ENCODE data around the gene RILPL2. TPM values are rescaled to one million over a fixed set of nuclear protein-coding genes. Genes with fewer than 3 reads are reported as not detected.
"Not testable (repeated sequence)": the region's sequence is repeated elsewhere in the genome, so short reads cannot be mapped to it uniquely, and the experiment has no call there.

Gene RILPL2
- polyA plus RNA-seq, 3 donors: 19.3 to 25.1 (median 21.0) TPM

DNA sequence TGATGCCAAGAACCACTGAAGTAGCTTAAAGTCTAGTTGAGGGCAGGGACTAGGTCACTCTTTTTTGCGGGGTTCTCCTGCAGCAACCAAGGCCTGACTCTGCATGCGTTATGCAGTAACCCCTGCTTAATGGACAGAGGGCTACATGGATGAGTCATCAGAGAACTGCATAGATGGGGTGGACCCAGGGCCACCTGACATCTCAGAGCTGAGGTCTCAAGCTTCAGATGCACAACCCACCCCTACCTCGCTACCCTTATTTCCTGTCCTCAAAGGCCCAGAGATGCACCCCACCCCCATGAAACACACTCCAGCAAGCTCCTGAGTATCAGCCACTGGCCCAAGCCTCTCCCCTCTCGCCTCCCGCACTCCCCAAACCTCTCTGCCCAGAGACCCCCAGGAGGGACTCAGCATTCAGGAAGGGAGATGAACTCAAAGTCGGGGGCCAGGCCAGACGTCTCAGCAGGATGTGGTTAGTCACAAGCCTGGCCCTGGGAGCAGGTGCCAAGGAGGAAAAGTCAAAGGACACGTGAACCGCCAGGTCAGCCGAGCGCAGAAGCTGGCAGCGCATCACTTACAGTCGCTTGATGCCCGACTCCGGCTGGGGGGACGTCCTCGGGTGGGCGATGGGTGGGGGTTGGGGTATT, 47.2 kb upstream of the RILPL2 start:
- H3K4me1 ChIP-seq (ENCODE audit: control insufficient read depth in 1 of 2, insufficient read depth in 2 of 2, low read length in 2 of 2): no peaks in the 10 kb centered on the region
- H3K27me3 ChIP-seq (ENCODE audit: control insufficient read depth in 2 of 2, insufficient read depth in 2 of 2, low read length in 2 of 2): no peaks in the 10 kb centered on the region
- no peak overlapping the region for H3K4me3 ChIP-seq (replicated peaks in 1 of 3; ENCODE audit: low read depth in 2 of 3, low read length in 3 of 3)
- no peaks in the 10 kb centered on the region for H3K36me3 ChIP-seq (replicated peaks in 1 of 2; ENCODE audit: control insufficient read depth in 1 of 2, insufficient read depth in 2 of 2, low read length in 2 of 2)
- 35% methylated on average over 12 of the region's 18 CpGs for WGBS (ENCODE audit: insufficient coverage)
- no peaks in the 10 kb centered on the region for H3K9me3 Mint-ChIP-seq
- no peaks in the 10 kb centered on the region for H3K9me3 ChIP-seq (replicated peaks in 1 of 2; ENCODE audit: control insufficient read depth in 1 of 2, insufficient read depth in 1 of 2, low read length in 2 of 2)
- intact Hi-C loops (cut with micrococcal nuclease): loop anchor here in 1 of 2 donors (5.0 kb wide), 1 partner anchor 84 kb away; no protein-coding TSS in a partner anchor
- H2AFZ ChIP-seq (ENCODE audit: insufficient read depth, low read depth, low read length, poor library complexity, severe bottlenecking): no peak overlapping the region
- no peak for TF ChIP-seq CTCF (IDR thresholded peaks at IDR 0.05)
- H3K27ac Mint-ChIP-seq: no peak overlapping the region
- H3K27ac ChIP-seq (ENCODE audit: low read depth in 1 of 2, low read length in 2 of 2): no peak overlapping the region
- peaks cover 7% of the 10 kb centered on the region for H3K4me1 Mint-ChIP-seq
- no peak for DNase-seq
- H3K4me2 ChIP-seq (replicated peaks; ENCODE audit: extremely low read depth, low read length, poor library complexity, severe bottlenecking): no peak overlapping the region
- H3K36me3 Mint-ChIP-seq: peaks cover 0 to 2% of the 10 kb centered on the region in 2 donors
- H3K79me2 ChIP-seq (ENCODE audit: insufficient read depth, low read length): no peaks in the 10 kb centered on the region
- peak overlapping the region in 1 of 2 donors; percentile 7 for H3K4me3 Mint-ChIP-seq
- H3K9ac ChIP-seq (ENCODE audit: insufficient read depth, low read length, poor library complexity, severe bottlenecking): no peak overlapping the region
- H3K27me3 Mint-ChIP-seq (ENCODE audit: low read depth in 3 of 3): peaks cover 12 to 31% (median 13%) of the 10 kb centered on the region in 3 donors
- no peaks in the 10 kb centered on the region for H4K20me1 ChIP-seq (ENCODE audit: insufficient read depth, low read length)

- H3K27me3 Mint-ChIP-seq (ENCODE audit: low read depth in 3 of 3): peaks cover 10 to 25% (median 13%) of the 10 kb centered on the region in 3 donors
- peaks cover 7% of the 10 kb centered on the region for H3K4me1 Mint-ChIP-seq
- H2AFZ ChIP-seq (ENCODE audit: insufficient read depth, low read depth, low read length, poor library complexity, severe bottlenecking): no peak overlapping the region
- no peak overlapping the region for H3K4me3 Mint-ChIP-seq
- no peak overlapping the region for H3K4me3 ChIP-seq (replicated peaks in 1 of 3; ENCODE audit: low read depth in 2 of 3, low read length in 3 of 3)
- no peak for TF ChIP-seq CTCF (IDR thresholded peaks at IDR 0.05)
- no peaks in the 10 kb centered on the region for H4K20me1 ChIP-seq (ENCODE audit: insufficient read depth, low read length)
- no peaks in the 10 kb centered on the region for H3K36me3 ChIP-seq (replicated peaks in 1 of 2; ENCODE audit: control insufficient read depth in 1 of 2, insufficient read depth in 2 of 2, low read length in 2 of 2)
- WGBS (ENCODE audit: insufficient coverage): 82% methylated on average over 1 of the region's 6 CpGs
- no peaks in the 10 kb centered on the region for H3K9me3 Mint-ChIP-seq
- H3K27ac Mint-ChIP-seq: peak overlapping the region in 2 of 7 donors; percentile 3 to 6
- H3K4me2 ChIP-seq (replicated peaks; ENCODE audit: extremely low read depth, low read length, poor library complexity, severe bottlenecking): no peak overlapping the region
- H3K9me3 ChIP-seq (replicated peaks in 1 of 2; ENCODE audit: control insufficient read depth in 1 of 2, insufficient read depth in 1 of 2, low read length in 2 of 2): no peaks in the 10 kb centered on the region
- H3K4me1 ChIP-seq (ENCODE audit: control insufficient read depth in 1 of 2, insufficient read depth in 2 of 2, low read length in 2 of 2): no peaks in the 10 kb centered on the region
- H3K27me3 ChIP-seq (ENCODE audit: control insufficient read depth in 2 of 2, insufficient read depth in 2 of 2, low read length in 2 of 2): no peaks in the 10 kb centered on the region
- H3K9ac ChIP-seq (ENCODE audit: insufficient read depth, low read length, poor library complexity, severe bottlenecking): no peak overlapping the region
- intact Hi-C loops (cut with micrococcal nuclease): loop anchor here in 1 of 2 donors (5.0 kb wide), 1 partner anchor 84 kb away; no protein-coding TSS in a partner anchor
- H3K27ac ChIP-seq (ENCODE audit: low read depth in 1 of 2, low read length in 2 of 2): no peak overlapping the region
- no peaks in the 10 kb centered on the region for H3K79me2 ChIP-seq (ENCODE audit: insufficient read depth, low read length)
- no peak for DNase-seq
- peaks cover 0 to 3% of the 10 kb centered on the region in 2 donors for H3K36me3 Mint-ChIP-seq
Measured at GRCh38 chr12:123482876-123483275, 46.4 kb upstream of the RILPL2 start.

DNA sequence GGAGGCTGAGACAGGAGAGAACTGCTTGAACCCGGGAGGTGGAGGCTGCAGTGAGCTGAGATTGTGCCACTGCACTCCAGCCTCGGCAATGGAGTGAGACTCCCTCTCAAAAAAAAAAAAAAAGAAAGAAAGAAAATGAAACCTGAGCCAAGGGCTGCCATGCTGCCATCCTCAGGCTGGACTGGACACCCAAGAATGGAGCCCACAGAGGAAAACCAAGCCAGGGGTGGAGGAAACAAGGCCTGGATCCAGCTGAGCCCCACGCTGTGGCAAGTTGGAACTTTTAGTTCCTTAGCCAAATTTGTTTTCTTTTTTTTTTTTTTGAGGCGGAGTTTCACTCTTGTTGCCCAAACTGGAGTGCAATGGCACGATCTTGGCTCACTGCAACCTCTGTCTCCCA, 44.8 kb upstream of the RILPL2 start:
- H3K4me2 ChIP-seq (replicated peaks; ENCODE audit: extremely low read depth, low read length, poor library complexity, severe bottlenecking); H3K79me2 ChIP-seq (ENCODE audit: insufficient read depth, low read length); H3K4me3 ChIP-seq (replicated peaks in 1 of 3; ENCODE audit: low read depth in 2 of 3, low read length in 3 of 3); H3K4me3 Mint-ChIP-seq; H3K9ac ChIP-seq (ENCODE audit: insufficient read depth, low read length, poor library complexity, severe bottlenecking); H3K4me1 Mint-ChIP-seq; H3K36me3 Mint-ChIP-seq; H3K27me3 ChIP-seq (ENCODE audit: control insufficient read depth in 2 of 2, insufficient read depth in 2 of 2, low read length in 2 of 2); H3K4me1 ChIP-seq (ENCODE audit: control insufficient read depth in 1 of 2, insufficient read depth in 2 of 2, low read length in 2 of 2); H3K27ac Mint-ChIP-seq; H3K9me3 Mint-ChIP-seq; H4K20me1 ChIP-seq (ENCODE audit: insufficient read depth, low read length); H3K9me3 ChIP-seq (replicated peaks in 1 of 2; ENCODE audit: control insufficient read depth in 1 of 2, insufficient read depth in 1 of 2, low read length in 2 of 2); DNase-seq; H3K36me3 ChIP-seq (replicated peaks in 1 of 2; ENCODE audit: control insufficient read depth in 1 of 2, insufficient read depth in 2 of 2, low read length in 2 of 2); H3K27ac ChIP-seq (ENCODE audit: low read depth in 1 of 2, low read length in 2 of 2); H2AFZ ChIP-seq (ENCODE audit: insufficient read depth, low read depth, low read length, poor library complexity, severe bottlenecking): not testable (repeated sequence)
- intact Hi-C loops (cut with micrococcal nuclease): loop anchor here in 1 of 2 donors (5.0 kb wide), 1 partner anchor 86 kb away; no protein-coding TSS in a partner anchor
- H3K27me3 Mint-ChIP-seq (ENCODE audit: low read depth in 3 of 3): peaks cover 8 to 20% (median 13%) of the 10 kb centered on the region in 3 donors
- WGBS (ENCODE audit: insufficient coverage): 79% methylated on average over 3 of the region's 5 CpGs

Measured in CD14-positive monocyte (primary cell).